ENCODE data around the gene ATP8B2. TPM values are rescaled to one million over a fixed set of nuclear protein-coding genes. Genes with fewer than 3 reads are reported as not detected.

ATP8B2 gene
- total RNA-seq, 4 donors from 2014 or later, result 9.1 to 30.8 (median 19.6) TPM

DNA sequence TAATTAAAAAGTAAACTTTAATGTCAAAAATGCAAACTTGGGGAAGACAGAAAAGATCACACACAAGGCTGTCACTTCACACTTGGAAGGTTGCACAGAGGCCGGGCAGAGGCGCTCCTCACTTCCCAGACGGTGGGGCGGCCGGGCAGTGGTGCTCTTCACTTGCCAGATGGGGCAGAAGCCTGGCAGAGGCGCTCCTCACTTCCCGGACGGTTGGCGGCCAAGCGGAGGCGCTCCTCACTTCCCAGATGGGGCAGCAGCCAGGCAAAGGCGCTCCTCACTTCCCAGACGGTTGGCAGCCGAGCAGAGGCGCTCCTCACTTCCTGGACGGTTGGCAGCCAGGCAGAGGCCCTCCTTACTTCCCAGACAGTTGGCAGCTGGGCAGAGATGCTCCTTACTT is 54.0 kb downstream of the ATP8B2 start:
- DNase-seq (ENCODE audit: low spot score in 2 of 2), result no peak
- WGBS, 2 donors, result 83 to 89% methylated on average over 16 of the region's 16 CpGs
- TF ChIP-seq POLR2A (IDR thresholded peaks at IDR 0.05), result no peak
- TF ChIP-seq, protein P1, sequence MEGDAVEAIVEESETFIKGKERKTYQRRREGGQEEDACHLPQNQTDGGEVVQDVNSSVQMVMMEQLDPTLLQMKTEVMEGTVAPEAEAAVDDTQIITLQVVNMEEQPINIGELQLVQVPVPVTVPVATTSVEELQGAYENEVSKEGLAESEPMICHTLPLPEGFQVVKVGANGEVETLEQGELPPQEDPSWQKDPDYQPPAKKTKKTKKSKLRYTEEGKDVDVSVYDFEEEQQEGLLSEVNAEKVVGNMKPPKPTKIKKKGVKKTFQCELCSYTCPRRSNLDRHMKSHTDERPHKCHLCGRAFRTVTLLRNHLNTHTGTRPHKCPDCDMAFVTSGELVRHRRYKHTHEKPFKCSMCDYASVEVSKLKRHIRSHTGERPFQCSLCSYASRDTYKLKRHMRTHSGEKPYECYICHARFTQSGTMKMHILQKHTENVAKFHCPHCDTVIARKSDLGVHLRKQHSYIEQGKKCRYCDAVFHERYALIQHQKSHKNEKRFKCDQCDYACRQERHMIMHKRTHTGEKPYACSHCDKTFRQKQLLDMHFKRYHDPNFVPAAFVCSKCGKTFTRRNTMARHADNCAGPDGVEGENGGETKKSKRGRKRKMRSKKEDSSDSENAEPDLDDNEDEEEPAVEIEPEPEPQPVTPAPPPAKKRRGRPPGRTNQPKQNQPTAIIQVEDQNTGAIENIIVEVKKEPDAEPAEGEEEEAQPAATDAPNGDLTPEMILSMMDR (IDR thresholded peaks at IDR 0.05), result no peak
- intact Hi-C loops (cut with DNase I; ENCODE audit: low total_unique reads), result no loop called here
- no peak overlapping the region for H3K4me3 ChIP-seq (ENCODE audit: low read depth, poor library complexity, severe bottlenecking)

DNA sequence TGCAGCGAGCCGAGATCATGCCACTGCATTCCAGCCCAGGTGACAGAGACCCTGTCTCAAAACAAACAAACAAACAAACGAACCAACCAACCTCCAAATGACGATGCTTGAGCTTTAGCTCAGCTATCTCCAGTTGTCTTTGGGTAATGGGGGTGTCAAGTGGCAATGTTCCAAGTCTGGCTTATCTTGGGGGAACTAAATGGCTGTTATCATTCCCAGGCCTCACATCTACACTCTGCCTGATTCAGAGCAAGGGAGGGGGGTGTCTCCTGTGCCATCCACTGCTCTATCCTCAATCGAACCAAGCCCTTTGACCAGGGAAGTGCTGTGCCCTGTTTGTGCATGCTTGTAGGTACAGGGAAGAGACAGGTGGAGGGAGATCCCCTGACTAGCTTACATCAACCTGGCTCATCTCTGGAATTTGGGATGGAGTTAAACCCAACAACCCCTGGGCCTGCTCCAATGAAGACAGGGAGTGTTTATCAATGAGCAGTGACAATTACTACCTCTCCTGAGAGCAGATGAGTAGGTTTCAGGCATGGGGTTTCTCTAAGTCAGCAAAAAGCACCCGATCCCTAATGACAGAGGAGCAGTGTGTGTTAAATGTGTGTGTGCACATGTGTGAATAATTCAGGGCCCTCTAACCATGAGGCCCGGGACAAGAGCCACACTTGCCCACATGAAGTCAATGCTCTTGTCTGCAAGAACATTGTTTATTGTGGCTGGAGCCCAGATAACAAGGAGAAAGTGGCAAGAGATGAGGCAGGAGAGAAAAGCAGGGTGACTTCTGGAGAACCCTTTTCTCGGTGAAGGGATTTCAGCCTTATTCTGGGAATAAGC is 59.5 kb downstream of the ATP8B2 start:
- no peak overlapping the region for H3K4me3 ChIP-seq (ENCODE audit: low read depth, poor library complexity, severe bottlenecking)
- intact Hi-C loops (cut with DNase I; ENCODE audit: low total_unique reads), result no loop called here
- peak in 1 of 2 donors; percentile 10 for DNase-seq (ENCODE audit: low spot score in 2 of 2)
- 63 to 67% methylated on average over 8 of the region's 8 CpGs for WGBS, 2 donors
- TF ChIP-seq POLR2A (IDR thresholded peaks at IDR 0.05), result no peak
- TF ChIP-seq, protein P1 (IDR thresholded peaks at IDR 0.05), result no peak

DNA sequence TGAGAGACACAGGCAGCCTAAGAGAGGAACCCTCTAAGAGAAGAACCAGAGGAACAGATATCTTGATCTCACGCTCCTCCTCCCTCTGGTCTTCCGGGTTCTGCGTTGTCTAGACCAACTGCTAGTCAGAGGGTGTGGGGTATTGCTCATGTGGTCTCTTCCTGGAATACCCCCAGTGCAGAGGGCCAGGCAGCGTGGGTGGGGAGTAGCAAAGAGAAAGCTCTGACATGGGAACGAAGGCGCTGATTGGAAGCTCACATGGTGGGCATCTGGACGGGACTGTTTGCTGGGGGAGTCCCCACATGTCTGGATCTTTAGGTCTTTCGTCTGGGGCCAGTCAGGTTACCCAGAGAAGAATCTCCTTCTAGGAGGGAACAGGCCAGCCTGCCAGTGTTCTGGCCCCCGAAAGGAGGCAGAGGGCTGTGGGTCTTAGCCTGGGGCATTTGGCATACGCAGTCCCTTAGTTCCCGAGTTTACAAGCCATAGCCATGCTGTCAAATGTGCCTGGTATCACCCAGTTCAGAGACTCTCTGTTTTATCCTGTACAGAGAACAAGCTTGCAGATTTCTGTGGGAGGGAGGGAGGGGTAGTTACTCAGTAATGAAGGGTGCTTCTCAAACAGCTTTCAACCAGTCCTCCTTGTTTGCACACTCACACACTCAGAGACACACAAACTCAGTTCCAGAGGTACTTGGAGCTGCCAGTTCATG is 61.5 kb downstream of the ATP8B2 start:
- no peak for TF ChIP-seq POLR2A (IDR thresholded peaks at IDR 0.05)
- TF ChIP-seq, protein P1 (IDR thresholded peaks at IDR 0.05), result no peak

DNA sequence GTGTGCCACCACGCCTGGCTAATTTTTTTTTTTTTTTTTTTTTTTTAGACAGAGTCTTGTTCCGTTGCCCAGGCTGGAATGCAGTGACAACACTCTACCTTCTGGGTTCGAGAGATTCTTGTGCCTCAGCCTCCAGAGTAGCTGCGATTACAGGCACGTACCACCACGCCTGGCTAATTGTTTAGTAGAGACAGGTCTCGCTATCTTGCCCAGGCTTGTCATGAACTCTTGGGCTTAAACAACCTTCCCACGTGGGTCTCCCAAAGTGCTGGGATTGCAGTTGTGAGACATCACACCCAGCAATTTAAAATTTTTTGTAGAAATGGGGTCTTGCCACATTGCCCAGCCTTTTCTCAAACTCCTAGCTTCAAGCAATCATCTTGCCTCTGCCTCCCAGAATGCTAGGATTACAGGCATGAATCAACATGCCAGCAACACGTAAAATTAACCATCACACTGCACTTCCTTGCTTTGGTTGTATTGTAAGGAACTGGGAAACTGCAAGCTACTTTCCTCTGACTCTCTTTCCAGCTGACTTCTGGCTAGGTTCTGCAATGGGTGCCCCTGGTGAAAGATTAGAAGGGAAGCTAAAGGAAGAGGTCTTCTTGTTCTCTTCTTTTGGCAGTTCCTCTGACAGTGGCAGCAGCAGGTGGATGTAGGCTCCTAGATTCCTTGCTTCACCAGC is 65.9 kb downstream of the ATP8B2 start:
- intact Hi-C loops (cut with DNase I; ENCODE audit: low total_unique reads), result no loop called here
- WGBS, 2 donors, result 39 to 49% methylated on average over 9 of the region's 9 CpGs

More for the DNA sequence above, 61.5 kb downstream of the ATP8B2 start:
- intact Hi-C loops (cut with DNase I; ENCODE audit: low total_unique reads), result no loop called here
- no peak overlapping the region for H3K4me3 ChIP-seq (ENCODE audit: low read depth, poor library complexity, severe bottlenecking)
- 65 to 79% methylated on average over 11 of the region's 11 CpGs for WGBS, 2 donors
- DNase-seq (ENCODE audit: low spot score in 2 of 2), result peak in 1 of 2 donors; percentile 83

DNA sequence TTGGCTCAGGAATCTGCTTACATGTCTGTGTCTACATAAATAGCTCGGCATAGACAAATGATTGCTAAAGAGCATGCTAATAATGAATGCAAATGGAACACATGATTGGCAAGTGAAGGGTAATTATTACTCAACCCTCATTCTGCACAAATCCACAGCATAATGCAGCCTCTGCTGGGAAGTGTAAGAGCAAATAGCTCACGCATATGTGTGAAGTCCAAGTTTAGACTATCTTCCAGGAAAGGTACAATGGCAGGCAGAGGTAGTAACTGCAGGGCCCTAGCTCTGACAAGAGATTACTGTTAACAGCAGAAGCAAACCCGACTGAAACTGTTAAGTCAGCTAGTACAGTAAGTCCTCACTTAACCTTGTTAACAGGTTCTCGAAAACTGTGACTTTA is 72.8 kb downstream of the ATP8B2 start:
- peak in 1 of 2 donors; percentile 25 for DNase-seq (ENCODE audit: low spot score in 2 of 2)
- no peak for TF ChIP-seq POLR2A (IDR thresholded peaks at IDR 0.05)
- TF ChIP-seq, protein P1 (IDR thresholded peaks at IDR 0.05), result no peak
- H3K4me3 ChIP-seq (ENCODE audit: low read depth, poor library complexity, severe bottlenecking), result no peak overlapping the region
- intact Hi-C loops (cut with DNase I; ENCODE audit: low total_unique reads), result no loop called here
- WGBS, 2 donors, result 53 to 64% methylated on average over 4 of the region's 4 CpGs

More for the DNA sequence above, 65.9 kb downstream of the ATP8B2 start:
- no peak for DNase-seq (ENCODE audit: low spot score in 2 of 2)
- H3K4me3 ChIP-seq (ENCODE audit: low read depth, poor library complexity, severe bottlenecking), result no peak overlapping the region
- TF ChIP-seq, protein P1 (IDR thresholded peaks at IDR 0.05), result no peak
- TF ChIP-seq POLR2A (IDR thresholded peaks at IDR 0.05), result no peak
